NCI-H2171 treated with DMSO at 0.1 percent for 48 hours (cell line): ENCODE data around the gene ZFYVE27.
A peak's percentile ranks its signal among the peaks of the same experiment; 100 is the strongest.

Source experiments
- DNase-seq: peaks from one replicate; lab custom pipeline; 2025; lab: John Stamatoyannopoulos, UW

Gene ZFYVE27

GRCh38 chr10:97771055-97771891 is 34.3 kb downstream of the ZFYVE27 start:
- DNase-seq = peak; percentile 30

- DNase-seq = peak; percentile 40
These were observed 35.2 kb downstream of the ZFYVE27 start, which contains the start of gene SFRP5 for GRCh38 chr10:97771913-97772823. Gene SFRP5, minus strand, starts transcription at chr10:97771999. Its CDS starts 166 bp downstream, at chr10:97771833.

- DNase-seq = no peak
These were observed 36.2 kb downstream of the ZFYVE27 start for GRCh38 chr10:97773096-97773495.

GRCh38 chr10:97774811-97775294 is 37.9 kb downstream of the ZFYVE27 start:
- no peak for DNase-seq

- DNase-seq = no peak
These were observed 40.2 kb downstream of the ZFYVE27 start for GRCh38 chr10:97777143-97777542.

- no peak for DNase-seq
These were observed 41.7 kb downstream of the ZFYVE27 start for GRCh38 chr10:97778452-97779302.

- DNase-seq = no peak
These were observed 42.6 kb downstream of the ZFYVE27 start for GRCh38 chr10:97779492-97779891.

GRCh38 chr10:97779975-97780374 is 43.0 kb downstream of the ZFYVE27 start:
- no peak for DNase-seq

- no peak for DNase-seq
These were observed 44.1 kb downstream of the ZFYVE27 start for GRCh38 chr10:97780841-97781617.

GRCh38 chr10:97781618-97782331 is 44.8 kb downstream of the ZFYVE27 start:
- DNase-seq = no peak

- DNase-seq = no peak
These were observed 45.7 kb downstream of the ZFYVE27 start for GRCh38 chr10:97782455-97783228.

- DNase-seq = no peak
These were observed 47.4 kb downstream of the ZFYVE27 start for GRCh38 chr10:97784200-97784810.

GRCh38 chr10:97785231-97785630 is 48.3 kb downstream of the ZFYVE27 start:
- no peak for DNase-seq

- no peak for DNase-seq
These were observed 48.8 kb downstream of the ZFYVE27 start for GRCh38 chr10:97785731-97786130.

GRCh38 chr10:97788552-97789442 is 51.9 kb downstream of the ZFYVE27 start:
- DNase-seq = no peak

GRCh38 chr10:97789770-97790397 is 53.0 kb downstream of the ZFYVE27 start:
- no peak for DNase-seq
